NCI-H146 treated with DMSO at 0.1 percent for 48 hours (cell line): ENCODE data around the gene HOXA11.

ENCODE experiments used
- DNase-seq: peaks from one replicate; lab custom pipeline; 2025; ENCODE audit not compliant: unreplicated experiment; lab: John Stamatoyannopoulos, UW

The HOXA11 gene

DNA sequence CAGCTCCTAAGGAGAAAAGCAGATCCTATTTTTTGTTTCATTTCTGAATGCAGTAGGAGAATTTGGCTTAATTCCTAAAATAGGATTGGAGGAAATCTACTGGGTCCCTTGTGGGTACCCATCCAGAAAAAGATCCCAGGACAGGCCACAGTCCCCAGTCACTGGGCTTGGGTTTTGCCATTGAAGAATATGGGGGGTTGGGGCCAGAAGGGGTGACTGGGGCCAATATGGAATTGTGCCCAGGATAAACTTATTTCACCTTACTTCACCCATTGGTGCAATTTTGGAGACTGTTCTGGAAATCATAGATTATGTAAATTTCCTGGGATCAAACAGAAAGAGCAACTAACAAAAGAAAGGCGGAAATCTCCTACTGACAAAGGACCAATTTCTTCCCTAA, 46.6 kb downstream of the HOXA11 start:
- no peak for DNase-seq

DNA sequence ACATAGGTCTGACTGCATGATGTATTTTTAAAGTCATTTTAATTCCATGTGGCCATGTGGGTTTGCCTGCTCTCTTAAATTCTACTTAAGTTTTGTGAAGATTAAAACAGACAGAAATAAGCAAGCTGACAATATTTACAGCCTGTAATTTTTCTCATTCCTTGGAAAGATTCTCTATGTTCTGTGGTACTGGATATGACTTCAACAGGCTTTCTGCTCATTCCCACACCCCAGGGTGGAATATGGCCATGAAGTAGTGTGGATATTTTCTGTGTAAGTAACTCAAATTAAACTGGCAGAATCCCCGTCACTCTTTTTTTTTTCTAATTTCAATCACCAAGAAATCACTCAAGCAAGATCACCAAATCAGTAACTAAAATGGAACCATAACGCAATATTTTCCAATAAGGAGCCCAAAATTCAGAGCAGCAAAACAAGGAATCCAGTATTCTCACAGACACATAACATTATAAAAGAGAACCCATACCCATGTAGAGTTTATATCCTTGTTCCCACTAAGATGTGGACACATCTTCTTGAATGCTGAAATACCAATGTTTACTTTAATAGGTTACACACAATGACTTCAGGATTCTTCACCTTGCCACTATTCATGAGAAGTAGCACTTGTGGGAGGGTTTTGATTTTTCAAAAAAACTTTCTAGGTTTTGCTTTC, 47.3 kb downstream of the HOXA11 start:
- no peak for DNase-seq

DNA sequence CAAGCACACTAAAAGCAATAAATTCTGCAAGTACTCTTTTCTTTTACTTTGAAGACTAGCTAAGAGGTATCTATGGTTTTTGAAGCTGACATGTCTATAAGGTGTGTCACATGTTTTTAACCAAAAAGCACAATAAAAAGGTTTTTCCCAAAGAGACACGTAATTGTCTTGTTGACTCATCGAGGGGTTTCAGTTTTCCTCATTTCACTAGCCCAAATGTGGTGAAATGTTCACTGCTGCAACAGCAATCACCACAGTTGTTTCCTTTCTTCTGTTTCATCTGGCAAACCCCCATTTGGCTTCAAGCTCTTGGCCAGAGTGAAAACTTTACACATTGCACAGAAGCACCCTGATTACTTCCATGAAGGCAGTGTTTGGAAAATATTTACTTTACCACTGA, 50.6 kb downstream of the HOXA11 start:
- no peak for DNase-seq

DNA sequence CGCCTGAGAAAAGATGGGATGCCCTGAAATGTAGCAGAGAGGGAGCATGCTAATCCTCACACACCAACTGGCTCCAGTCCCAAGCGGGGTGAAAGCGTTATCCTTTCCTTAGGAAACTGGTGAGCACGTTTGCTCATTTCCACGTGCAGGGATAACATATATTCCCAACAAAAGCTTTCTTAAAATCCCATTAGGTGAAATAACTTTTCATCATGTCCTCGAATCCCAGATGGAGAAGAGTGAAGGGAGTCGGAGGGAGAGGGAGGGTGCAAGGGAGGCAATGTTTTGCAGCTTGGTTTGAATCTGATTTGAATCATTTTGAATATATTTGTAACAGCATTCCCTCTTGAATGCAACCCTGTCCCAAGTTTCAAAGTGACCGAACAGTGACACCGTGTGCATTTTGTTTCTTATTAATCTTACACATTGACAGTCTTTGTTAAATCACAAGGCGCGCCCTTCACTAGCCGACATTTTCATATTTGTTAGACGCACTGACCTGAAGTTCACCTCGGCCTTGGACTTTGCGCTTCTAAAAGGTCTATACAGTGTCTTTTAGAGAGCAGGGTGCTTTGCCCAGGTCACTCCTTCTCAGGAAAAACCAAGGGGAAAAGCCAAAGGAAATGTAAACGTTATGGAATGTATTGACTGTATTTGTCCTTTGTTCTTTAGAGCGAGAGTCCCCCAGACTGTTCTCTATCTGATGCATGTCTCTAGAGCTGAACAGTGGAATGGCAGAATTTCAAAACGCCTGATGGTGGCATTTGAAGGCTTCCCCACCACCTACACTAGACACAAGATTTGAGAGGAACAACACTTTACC, 51.4 kb downstream of the HOXA11 start:
- DNase-seq, result no peak

DNA sequence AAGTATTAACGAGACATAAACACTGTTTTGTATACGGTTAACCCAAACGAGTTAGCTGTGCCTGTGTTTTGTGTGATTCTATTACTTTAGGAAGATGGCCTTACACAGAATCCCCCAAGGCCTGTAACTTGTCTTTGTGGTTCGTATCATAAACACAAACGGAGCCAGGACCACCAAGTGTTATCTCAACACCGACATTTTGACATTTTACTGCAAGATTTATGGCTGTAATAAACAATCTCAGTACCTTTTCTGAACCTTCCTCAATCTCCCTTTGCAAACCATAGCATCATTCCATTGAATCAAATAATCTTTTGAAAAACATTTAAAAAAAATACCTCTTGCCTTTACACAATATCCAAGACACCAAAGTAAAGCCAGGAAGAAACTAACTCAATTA, 52.1 kb downstream of the HOXA11 start:
- DNase-seq, result no peak

DNA sequence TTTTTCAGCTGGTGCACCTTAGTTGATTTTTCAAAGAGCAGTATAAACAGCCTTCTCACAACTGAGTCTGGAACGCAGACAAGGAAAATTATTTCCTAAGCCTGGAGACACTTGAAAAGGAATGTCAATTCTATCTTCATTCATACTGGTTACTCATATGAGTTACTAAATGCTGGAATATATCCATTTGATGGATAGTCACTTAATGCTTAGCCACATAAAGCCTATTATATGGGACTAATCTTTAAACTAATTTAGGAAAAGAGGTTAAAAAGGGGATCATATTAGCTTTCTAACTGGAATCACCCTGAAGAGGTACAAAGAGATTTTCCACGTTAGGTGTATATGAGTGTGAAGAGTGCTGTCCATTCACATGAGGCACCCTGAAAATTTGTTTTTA, 52.8 kb downstream of the HOXA11 start:
- no peak for DNase-seq

DNA sequence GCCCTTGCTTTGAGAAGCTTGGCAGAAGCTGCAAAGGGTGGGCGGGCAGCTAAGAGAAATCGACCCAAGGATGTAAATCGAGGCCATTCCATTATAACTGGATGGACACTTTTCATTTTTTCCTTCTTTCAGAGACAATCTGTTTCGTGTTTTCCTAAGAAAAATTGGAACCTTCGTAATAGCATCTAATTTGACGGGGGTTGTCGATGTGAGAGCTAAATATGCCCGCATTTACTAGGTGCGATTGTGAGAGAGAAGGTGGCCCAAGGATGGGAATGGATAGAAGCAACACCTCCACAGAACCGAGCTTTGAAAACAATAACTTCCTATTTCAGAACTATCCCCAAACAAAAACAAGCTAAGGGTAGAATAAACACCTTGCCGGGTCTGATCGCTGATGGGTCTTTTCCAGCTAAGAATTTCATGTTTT, 53.6 kb downstream of the HOXA11 start:
- DNase-seq, result no peak
